A204.1 (cell line): ENCODE results near the gene CTBP2.
"Not testable (repeated sequence)": the region's sequence is repeated elsewhere in the genome, so short reads cannot be mapped to it uniquely, and the experiment has no call there.

Source experiments
- FAIRE-seq: peaks from 2 replicates; lab custom pipeline; 2012; peaks lifted over from hg19 to GRCh38; lab: Jason Lieb, UNC

CTBP2 gene

DNA sequence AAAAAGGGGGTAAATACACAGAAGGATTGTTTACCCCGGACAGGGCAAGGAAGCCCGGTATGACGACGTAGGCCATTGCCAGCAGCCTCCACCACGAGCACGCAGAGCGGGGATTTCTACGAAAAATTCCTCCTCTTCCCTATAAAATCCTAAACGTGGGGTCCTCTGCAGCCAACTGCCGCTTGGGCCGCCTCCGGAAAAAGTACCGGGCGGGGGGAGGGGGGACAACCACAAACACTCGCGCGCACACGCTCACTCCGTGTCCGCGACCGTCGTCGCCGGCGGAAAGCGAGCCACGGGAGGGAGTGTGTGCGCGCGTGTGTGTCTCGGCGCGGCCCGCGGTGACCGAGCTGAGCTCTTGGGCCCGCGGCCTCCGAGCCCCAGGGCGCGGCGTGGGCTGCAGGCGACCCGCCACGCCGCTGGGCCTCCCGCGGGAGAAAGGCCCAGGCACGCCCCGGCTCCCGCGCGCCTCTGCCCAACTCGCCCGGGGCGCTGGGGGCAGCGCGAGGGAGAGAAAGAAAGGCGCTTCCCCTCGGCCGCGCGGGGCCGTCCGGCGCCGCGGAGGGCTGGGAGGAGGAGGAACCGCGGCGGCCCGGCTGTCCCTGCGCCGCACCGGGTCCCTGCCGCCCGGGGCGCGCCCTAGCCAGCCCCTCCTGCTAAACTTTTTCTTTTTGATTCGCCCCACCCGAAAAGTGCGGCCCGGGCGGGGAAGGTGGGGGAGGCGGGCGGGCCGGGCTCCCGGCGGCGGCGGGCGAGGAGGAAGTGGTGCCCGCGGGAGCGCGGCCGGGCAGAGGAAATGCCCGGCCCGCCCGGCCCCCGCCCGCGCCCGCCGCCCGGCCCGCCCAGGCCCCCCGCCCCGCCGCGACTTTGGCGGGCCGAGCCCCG is 1.5 kb downstream of the CTBP2 start:
- FAIRE-seq: no peak

DNA sequence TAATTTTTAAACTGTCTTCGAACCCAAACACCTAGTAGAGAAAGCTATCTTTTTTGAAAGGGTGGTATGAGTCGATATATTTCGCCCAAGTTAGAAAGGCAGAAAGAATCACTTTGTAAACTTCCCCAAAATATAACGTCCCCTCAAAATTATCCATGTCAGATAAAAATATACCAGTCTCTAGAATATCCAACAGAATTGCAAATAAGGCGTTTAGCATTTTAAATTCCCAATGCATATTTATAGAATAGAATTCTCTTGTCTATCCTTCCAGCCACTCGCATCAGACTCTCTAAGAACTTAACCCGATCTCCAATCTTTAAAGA is 2.1 kb downstream of the CTBP2 start:
- no peak for FAIRE-seq

DNA sequence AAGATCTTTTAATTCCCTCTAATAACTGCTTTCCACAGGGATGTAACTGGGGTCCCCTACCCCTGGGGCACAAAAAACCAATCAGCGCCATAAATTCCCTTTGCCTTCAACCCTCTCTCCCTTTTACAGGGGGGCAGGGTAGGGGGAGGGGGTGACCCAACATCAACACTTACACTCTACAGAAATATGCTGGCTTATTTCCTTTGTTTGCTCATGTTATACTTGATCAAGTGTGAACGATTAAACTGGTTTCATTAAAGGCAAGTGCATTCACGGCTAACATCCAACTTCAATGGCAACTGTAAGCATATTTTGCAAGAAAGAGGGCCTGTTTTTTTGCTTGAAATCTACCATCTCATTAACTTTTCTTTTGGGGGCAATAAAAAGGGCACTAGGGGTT is 2.9 kb downstream of the CTBP2 start:
- no peak for FAIRE-seq

DNA sequence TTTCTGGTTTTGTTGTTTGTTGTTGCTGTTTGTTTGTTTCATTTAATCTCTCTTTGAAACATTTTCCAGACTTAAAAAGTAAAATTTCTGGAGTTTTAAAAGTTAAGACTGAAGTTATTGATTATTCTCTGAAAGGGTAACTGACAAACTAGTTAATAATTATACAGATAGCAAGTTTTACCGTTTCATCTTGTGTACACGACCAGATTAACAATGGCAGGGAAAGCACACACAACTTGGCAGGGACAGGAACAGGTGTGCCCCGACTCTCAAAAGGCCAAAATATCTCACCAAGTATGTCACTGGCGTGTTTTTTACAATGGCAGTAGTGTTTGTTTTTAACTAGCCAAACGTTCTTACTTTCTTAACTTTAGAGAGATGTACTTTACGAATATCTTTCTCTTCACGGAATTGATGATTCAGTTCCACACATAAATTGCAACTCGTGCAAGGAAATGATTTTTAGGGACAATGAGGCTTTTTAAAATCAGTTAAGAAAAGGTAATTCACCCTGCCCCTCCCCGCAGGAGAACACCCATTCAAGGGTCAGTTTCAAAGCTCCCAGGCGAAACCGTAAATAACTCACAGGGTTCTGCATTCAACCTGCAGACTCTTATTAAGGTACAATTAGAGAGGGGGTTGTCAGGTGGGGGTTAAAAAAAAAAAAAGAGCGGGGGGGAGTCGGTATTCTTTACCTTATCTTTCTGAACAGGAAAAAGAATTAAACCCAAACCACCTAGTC is 3.5 kb downstream of the CTBP2 start:
- no peak for FAIRE-seq

DNA sequence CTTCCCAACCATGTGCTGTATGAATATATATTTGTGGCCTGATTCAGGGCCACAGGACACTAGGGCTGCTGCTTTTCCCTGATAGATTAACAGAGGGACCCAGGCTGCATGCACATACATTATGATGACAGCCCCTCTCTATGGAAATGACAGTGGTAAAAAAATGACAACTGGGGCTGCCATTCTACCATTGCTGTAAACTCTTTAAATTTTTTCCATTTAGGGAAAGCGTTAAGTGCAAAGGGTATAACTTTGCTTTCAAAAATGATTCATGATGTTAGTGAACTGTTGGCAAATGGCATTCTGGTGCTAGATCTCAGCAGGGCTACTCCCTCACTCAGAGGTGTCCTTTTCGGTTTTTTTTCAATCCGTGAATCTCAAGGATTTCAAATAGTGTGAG is 4.2 kb downstream of the CTBP2 start:
- FAIRE-seq: no peak

DNA sequence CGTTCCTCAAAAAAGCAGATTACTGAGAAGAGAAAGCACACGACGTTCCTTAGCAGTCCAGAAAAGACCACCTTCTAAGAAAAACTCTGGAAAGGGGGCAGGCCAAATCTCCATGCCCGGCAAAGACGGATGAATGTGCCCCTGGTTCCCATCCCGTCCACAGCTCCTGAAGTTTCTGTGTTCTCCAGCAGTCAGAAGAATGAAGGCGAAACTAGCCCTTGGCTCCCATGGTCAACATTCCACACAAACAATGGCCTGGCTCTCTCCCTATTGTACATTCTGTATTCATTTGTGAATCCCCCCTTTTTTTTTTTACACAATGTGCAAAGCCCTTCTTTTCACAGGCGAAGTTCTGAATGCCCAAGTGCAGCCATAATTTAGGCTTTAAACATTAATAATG is 5.3 kb downstream of the CTBP2 start:
- FAIRE-seq: no peak

DNA sequence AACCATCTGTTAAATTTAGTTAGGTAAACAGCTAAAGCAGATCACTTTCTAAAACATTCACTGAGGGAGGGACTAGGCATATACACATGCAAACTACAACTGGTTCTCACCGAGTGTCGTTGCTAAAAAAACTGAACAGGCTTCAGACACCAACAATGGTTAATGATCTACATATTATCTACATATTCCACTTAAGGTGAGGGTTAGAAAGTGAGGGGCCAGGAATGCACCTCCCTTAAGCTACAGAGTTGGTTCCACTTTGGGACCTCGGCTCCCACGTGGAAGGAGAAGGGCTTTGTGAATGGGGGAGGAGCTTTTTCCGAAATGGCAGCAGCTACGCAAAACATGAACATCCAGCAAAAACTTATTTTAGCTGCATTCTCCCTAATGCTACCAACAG is 5.8 kb downstream of the CTBP2 start:
- no peak for FAIRE-seq

DNA sequence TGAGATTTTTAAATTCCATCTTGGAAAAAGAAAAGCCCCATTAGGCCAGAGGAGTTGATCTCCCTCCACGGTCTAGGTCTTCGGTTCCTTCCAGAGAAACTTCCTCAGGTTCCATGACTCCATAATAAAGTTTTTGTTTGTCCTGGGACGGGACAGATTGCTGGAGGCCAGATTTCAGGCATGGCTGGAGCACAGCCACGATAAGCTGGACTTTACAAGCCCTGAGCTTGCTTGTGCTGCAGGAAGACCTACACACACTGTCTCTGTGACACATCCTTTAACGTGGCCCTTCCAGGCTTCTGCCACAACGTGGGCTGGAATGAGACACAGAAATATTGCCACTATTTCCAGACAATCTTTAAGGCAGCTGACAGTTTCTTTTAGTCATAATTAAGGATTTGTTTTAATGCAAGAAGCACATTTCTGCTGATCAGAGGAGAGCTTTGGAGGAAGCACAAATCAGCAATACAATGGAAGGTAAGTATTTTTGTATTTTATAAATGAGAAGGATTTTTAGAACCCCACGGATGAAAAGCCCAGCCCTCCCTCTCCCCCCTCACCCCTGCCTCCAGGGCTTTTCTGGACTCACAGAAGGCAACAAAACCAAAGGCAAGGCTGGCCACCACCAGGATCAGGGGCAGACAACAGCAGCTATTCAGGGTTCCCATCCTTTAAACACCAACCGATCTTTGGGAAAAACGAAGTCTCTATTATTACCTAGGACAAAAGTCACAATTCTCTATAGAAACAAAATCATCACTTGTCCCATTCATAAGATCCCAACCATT is 6.5 kb downstream of the CTBP2 start:
- FAIRE-seq: no peak

DNA sequence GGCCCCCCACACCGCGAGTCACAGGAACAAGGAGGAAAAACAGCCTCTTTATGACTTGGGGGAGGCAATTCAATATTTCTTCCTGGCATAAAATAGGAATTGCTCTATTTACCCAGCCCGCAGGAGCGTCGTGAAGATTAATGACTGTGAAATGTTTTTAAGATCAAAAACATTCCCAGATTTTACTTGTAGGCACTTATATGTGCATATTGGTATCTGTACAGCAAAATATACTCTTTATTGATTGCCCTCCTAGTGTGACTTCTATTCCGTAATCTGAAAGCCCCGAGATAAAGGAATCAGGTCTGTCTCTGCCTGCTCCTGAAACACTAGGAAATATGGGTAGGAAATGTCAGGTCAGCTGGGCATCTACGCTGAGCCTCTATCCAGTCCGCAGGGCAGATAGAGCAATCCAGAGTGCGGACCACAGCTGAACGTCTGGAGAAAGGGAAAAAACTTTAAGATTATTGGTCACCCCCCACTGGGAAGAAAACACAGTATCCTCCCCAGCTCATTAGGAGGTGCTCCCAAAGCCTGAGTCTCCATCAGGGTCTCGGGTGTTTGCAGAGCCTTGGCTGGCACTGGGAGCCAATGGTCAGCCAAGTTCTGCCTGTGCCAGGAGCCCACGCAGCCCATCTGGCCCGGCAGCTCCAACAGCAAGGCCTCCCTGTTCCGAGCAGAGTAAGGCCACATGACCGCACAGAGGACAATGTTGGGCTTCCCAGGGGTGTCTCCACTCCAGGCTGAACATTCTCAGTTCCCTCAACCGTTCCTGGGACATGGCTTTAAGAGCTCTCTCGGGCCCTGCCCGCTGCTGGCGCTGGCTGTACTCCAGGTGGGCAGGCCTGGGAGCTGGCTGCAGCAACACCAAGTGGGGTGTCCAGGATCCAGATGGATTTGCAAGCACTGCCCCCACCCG is 7.7 kb downstream of the CTBP2 start:
- no peak for FAIRE-seq

DNA sequence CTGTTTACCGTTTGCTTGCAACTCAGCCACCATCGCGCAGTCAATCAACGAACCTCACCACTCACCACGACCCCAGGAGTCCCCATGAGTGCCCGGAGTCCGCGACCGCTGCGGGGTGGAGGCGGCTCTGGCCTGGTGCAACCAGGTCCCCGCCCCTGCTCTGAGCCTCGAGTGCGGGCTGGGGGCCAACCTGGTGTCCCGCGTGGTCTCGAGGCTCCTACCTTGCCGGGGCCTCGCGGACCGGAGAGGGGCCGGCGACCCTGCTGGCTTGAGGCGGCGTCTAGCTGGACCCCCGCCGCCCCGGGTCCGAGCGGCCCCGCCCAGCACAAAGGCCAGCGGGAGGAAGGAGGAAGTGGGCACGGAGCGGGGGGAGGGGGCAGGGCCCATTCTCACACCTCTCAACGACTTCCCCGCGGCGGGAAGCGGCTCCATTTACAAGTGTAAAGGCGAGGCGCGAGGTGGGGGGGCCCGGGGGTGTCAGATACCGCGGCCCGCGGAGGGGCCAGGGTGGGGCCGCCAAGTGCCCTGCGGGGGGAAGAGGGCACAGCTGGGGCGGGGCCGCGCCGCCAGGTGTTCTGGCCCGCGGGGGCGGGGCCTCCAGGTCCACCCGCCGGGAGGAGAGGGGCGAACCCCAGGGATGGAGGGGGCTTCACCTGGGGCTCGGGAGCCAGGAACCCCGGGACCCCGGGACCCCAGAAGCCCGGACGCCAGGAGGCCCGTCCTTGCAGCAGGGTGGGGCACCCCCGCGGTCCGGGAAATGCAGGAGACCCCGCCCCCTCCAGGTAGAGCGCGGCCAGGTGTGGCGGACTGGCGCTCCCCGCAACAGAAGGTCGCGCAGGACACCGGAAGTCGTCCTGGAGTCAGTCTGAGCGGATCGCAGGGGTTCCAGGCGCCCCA is 8.6 kb downstream of the CTBP2 start:
- no peak for FAIRE-seq

DNA sequence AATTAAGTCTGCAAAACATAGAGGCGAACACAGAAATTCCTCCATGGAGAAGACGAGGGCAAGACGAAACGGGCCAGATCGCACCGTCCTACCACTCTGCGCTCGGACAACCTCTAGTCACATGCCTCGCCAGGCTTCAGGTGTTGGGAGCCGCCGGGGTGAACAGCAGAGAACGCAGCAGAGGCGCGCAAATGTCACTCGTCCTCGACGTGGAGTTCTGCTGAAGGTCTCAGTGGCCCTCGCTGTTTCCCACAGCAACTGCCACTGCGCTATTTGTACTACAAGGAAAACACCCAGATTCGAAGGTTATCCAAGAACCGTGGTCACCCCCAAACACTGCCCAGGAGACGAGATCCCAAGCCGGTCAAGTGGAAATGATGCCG is 9.2 kb downstream of the CTBP2 start:
- no peak for FAIRE-seq

DNA sequence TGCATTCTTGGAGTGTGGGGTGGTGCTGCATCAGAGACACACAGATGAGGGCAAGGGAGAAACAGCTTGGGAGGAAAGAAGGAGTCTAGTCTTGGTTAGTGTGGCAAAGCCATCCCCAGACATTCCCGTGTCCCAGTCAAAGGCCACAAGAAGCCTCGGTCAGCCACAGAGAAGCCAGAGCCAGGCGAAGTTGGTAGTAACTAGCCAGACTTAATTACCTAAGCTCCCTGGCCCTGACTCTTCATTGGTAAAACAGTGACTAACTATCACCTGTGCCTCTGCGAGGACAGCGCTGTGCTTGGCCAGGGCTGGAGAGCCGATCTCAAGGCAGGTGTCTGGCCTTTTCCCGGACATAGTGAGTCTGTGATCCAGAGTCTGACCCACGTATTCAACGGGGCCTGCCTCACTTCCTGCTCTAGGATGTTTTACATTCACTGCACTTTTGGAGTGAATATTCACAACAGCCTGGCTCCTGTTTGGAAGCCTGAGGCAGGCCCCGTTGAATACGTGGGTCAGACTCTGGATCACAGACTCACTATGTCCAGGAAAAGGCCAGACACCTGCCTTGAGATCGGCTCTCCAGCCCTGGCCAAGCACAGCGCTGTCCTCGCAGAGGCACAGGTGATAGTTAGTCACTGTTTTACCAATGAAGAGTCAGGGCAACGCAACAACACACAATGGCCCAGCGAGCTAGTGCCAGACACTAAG is 9.8 kb downstream of the CTBP2 start:
- not testable (repeated sequence) for FAIRE-seq

DNA sequence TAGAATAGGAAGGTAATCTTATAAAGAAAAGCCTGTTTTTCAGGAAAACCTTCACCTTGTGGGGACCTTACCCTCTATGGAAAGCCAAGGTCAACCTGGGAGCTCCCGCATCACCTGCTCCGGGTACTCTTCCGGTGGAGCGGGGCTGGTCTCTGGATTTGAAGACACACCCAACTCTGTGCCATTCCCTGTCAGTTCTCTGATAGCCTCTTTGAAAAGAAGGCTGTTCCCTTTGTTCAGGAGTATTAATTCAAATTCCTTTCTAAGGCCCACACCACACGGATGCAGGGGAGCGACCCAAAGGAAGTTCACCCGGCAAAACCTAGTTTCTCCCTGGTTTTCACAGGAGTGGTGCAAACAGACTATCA is 10.7 kb downstream of the CTBP2 start:
- no peak for FAIRE-seq

DNA sequence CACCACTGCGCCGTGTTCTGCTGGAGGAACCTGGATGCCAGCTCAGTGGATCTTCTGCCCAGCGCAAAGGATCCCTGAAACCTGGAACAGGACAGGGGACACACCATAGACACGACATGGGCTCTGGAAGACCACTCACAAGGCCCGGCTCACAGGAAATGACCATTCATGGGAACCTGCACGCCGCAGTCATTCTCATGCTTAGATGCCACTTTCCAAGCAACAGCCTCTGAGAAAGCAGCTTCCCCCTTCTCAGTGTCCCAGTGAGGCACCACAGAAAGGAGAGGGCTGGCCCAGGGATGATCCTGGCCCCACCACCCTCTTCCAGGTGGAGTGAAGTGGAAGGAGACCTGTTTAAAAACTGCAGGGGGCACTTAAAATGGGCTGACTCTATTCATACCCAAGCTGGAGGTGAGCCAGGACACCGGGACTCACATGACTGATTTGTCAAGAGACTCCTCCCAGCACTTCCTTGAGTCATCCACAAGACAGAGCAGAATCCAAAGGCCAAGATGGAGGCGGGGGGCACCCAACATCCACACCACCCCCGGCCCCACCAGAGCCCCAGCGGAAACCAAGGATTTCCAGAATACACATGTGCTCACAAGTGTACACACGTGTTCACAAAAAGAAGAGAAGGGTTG is 11.2 kb downstream of the CTBP2 start:
- FAIRE-seq: no peak

DNA sequence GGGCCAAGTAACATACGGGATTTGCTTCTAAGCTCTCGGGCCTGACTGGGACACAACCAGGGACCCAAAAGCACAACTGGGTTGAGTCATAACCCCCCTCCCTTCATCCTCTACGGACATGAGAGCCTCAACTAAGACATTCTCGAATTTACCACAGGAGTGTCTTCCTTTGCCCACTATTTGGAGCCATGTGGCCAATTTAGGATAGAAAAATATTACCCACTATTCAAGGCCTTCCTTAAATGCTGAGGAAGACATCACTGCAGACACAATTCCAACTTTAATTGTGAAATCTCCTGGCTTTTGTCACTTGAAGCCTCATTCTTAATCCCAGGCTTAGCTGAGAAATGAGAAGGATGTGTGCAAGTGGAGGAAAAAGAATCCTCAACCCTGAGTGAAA is 11.8 kb downstream of the CTBP2 start:
- FAIRE-seq: no peak

DNA sequence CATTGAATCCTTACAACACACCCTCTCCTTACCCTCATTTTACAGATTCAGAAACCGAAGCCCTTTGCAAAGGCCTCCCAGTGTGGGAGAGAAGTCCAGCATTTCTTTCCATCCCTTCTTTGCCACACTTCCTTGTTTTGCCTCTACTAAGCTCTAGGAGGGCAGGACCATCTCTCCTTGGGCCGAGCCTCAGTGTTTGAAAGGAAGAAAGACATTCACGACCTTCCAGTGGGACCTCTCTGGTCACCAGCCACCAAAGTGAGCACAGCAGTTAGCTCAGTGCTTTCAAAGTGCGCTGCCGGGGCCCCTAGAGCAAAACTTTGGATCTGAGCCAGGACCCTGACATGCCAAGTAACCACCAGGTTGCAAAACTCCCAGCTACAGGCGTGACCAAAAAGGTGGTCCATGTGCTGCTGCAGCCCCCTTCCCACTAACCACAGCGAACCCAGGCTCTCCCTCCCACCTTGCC is 12.4 kb downstream of the CTBP2 start:
- FAIRE-seq: no peak

DNA sequence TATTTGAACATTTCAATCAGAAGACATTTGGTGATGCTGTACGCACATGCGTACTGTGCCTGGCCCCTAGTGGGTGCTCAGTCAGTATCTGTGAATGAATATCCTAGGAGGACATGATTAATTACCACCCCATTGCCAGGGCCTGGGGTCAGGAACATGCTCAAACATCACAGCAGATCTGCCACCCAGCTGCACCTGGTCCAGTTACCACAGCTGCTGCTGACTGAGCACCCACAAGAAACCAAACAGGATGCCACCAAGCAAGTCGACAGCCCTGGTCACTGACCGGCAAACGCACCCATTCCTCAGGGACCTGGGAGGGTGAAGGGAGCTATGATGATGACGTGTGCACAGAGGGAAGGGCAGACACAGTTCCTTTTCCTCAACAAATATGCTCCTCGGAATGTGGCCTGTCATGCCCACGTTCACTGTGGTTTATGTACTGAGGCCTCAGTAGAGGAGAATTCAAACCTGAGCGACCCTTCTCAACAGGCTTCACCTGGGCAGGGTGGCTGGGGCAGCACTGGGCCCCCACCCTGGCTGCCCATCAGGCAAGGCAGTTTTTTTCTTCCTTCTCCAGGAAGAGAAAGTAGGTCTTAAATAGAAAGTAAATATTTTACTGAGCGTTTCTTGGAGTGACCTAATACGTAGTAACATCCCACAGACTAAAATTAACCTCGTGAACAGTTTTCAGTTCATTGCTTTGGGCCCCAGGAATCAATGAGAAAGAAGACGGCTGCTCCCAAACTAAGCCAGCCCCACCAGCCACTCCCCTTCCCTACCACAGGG is 13.4 kb downstream of the CTBP2 start:
- no peak for FAIRE-seq

DNA sequence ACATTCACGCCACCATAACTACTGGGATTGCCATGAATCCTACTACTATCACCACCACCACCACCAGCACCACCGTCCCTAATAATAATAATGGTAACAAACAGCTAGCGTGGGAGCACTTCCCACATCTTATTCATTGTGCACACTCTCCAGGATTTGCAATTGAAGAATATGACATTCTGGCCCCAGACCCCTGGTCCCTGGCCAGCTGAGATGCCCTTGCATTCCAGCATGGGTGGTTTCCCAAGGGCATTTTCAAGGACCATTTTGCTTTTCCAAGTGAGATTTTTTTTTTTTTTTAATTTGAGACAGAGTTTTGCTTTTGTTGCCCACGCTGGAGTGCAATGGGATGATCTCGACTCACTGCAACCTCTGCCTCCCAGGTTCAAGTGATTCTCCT is 14.7 kb downstream of the CTBP2 start:
- FAIRE-seq: no peak
